Activated CD4-positive, alpha-beta T cell treated with anti-CD3 and anti-CD28 coated beads, Interleukin-2, amount 50 U/mL, for 4 hours (primary cell): ENCODE data around the gene PHF21A.
"Not testable (repeated sequence)": the region's sequence is repeated elsewhere in the genome, so short reads cannot be mapped to it uniquely, and the experiment has no call there.

Experiments
- DNase-seq, 2 experiments: peaks; one replicate each; pipeline ENCODE4 v3.0.0-alpha.2; 2020

Gene PHF21A

DNA sequence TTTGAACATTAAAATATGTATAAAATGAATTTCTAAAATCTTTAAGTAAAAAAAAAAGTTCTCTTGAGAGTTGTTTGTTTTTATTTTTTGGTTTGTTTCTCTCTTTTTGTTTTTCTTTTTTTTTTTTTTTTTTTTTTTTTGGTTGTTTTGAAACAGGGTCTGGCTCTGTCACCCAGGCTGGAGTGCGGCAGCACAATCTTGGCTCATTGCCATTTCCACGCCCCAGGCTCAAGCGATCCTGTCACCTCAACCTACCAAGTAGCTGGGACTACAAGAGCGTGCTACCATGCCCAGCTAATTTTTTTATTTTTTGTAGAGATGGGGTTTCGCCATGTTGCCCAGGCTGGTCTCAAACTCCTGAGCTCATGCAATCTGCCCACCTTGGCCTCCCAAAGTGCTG is 139.4 kb downstream of the PHF21A start:
- not testable (repeated sequence) for DNase-seq

DNA sequence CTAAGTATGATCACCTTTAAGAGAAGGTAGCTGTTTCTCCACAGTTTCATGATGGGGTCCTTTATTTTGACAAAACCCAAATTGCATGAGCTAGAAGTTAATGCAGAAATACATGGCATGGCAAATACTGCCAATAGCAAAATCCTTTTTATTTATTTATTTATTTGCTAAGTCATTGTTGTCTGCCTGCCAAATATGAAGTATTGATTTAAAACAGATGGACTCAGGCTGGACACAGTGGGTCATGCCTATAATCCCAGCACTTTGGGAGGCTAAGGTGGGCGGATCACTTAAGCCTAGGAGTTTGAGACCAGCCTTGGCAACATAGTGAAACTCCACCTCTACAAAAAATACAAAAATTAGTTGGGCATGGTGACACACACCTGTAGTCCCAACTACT is 146.4 kb downstream of the PHF21A start:
- DNase-seq = no peak

DNA sequence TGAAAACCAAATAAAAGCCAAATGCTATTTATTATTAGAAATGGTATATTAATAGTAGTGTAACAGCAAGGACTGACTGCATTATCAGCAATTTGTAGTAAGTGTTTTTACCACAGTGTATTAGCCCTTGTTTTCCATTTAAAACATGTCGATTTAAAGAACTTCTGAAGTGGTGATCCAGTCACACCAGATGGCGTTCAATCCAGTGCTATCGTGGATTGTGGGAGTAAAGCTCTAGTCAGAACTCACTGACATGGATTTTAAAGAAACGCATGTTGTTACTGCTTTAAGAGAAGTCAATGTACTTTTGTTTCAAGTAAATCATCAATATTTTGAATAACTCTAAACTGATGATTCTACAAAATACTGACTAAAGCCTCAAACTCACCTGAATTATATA is 147.7 kb downstream of the PHF21A start:
- no peak for DNase-seq

DNA sequence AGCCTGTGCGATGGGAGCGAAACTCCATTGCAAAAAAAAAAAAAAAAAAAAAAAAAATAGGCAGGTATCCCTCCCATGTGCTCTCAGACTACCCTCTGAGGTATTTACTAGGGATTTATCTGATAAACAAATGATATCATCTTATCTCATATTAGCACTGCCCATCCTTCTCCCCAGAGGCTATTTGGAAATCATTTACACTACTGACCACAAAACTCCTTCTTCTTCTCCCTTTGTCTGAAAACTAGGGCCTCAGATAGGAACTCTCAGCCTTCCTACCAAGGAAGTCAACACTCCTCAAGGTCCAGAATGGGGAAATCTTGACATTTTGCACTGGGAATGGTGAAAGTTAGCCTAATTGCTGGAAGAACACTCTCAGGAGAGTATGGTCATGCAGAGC is 152.4 kb downstream of the PHF21A start:
- no peak for DNase-seq

DNA sequence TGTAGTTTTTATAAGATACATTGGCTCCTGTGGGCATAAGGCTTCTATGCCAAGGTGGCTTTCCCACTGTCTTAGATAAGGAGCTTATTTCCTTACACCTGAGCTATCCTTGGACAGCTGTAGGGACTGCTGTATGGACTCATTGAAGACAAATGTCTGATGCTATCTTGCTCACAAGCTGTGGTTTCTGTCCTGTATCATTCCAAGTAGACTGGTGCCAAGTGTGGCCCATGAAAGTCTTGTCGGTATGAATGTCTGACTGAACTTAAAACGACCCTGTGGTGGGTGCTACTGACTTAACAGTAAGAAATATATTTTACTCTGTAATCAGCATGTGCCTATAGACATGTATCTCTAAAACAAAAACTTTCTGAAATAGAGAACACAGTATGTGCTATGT is 153.7 kb downstream of the PHF21A start:
- no peak for DNase-seq

DNA sequence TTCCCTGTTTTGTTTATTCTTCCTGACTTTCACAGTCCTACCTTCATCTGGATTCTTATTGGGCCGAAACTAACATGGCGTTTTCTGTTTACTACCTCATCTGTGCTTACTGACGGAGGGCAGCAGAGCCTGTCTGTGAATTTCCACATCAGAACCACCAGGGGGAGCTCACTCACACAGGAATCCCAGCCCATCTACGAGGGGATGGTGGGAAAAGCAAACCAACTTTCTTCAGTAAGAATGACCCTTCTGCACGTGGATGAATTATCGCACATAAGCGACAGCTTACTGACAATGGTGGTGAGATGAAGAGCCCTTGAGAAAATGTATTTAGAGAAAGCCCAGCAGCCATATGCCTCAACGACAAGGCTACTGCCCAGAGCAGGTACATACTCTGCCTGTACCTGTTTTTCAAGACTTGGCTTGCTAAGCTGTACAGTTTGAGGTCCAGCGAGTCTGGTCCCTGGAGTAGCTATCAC is 156.3 kb downstream of the PHF21A start:
- peak; percentile 34 to 38 for DNase-seq

DNA sequence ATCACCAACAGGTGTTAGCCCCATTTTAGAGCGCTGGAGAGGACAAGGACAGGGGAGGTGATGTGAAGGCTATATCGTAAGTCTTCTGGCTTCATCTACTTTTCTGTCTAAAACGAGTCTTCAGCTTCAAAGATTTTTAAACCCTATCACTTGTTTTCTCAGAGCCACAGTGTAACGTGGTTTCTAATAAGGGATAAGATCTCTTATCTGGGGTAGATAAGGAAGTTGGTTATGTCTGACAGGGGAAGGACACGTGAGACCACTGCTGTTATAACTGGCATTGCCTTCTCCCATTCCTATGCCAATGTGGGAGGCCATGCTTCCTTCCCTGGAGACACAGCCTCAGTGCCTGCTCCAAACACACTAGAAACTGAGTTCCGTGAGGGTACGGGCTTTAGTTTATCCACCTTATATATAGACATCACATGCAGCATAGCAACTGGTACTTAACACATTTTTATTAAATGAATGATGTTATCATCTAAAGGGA is 159.5 kb downstream of the PHF21A start:
- DNase-seq = no peak

DNA sequence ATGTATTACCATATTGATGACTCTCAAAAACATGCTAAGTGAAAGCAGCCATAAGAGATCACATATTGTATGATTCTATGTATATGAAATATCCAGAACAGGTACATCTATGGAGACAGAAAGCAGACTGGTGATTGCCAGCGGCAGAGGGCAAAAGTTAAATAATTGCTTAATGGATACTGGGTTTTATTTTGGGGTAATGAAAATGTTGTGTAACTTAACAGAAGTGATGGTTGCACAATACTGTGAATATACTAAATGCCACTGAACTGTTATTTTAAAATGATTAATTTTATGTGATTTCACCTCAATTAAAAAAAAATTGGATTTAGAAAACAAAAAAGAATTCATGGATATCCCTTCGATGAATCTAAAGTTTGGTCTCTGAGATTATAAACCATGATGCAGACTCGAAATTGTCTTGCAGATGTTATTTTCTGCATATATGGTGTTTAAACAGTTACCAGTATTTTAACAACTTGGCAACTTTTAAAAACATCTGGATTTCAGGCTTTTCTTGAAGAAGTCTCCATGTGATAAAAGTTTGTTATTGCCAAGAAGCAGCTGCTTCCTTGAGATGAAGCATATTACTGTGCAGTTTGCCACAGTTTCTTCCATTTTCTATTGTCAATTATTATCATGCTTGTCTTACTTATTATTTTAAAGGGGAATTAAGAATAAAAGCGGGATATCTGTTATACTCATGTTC is 160.7 kb downstream of the PHF21A start:
- DNase-seq = no peak

DNA sequence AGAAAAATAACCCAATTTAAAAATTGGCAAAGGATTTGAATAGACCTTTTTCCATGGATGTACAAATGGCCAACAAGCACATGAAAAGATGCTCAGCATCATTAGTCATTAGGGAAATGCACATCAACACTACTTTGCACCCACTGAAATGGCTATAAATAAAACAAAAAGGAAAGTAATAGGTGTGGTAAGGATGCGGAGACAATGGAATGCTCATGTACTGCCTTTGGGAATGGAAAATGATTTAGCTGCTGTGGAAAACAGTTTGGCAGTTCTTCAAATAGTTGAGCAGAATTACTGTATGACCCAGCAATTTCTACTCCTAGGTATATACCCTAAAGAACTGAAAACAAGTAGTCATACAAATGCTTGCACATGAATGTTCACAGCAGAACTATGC is 161.4 kb downstream of the PHF21A start:
- DNase-seq = no peak

DNA sequence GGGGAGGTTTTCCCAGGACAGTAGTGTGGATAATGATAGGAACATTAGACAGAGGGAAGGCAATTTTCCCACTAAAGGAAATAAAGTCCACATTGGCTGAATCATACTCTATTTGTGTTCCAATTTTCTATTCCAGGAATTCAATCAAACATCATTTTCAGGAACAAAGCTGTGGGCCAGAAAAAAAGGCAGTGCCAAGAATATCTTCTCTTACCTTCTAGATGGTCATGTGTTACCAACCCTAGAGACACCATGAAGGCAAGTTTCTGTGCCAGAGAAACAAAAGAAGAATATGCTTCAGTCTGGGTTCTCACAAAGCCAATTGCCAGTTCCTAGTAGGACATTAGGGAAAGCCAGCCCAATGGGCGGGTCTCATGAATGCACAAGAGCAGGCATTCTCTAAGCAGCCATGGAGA is 171.3 kb downstream of the PHF21A start:
- DNase-seq = no peak

DNA sequence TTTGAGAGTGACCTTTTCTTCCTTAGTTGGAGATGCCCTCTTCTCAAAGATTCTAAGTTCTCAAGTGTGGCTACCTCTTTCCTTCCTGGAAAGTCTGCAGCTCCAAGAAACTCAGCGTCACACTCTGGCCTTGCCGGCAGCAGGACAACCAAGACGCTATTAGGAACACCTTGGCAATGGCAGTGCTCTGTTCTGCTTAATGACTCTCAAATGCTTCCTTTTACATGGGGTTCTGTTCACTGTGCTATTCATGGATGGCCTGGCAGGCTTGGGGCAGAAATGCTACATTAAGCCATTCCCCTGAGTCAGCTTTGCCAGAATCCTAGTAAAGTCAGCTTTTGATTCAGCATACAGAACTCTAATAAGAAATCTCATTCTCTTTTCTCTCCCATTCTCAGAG is 172.9 kb downstream of the PHF21A start:
- DNase-seq = no peak

DNA sequence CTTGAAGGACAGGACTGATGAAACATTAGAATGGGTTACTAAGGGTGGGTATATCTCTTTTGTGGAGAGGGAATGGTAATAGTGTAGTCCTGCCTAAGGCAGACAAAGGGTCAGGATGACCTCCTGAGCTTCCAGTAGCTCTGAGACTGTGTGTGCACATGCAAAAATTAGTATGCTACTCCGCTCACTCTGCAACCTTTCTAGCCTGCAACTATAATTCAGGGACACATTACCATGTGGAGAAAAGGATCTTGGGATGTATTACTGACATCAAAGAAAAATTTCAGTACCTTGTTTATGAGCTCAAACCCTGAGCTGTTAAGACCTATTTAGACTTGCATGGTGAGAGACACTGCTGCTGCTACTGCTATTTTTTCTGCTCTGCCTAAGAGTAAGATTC is 173.4 kb downstream of the PHF21A start:
- no peak for DNase-seq

DNA sequence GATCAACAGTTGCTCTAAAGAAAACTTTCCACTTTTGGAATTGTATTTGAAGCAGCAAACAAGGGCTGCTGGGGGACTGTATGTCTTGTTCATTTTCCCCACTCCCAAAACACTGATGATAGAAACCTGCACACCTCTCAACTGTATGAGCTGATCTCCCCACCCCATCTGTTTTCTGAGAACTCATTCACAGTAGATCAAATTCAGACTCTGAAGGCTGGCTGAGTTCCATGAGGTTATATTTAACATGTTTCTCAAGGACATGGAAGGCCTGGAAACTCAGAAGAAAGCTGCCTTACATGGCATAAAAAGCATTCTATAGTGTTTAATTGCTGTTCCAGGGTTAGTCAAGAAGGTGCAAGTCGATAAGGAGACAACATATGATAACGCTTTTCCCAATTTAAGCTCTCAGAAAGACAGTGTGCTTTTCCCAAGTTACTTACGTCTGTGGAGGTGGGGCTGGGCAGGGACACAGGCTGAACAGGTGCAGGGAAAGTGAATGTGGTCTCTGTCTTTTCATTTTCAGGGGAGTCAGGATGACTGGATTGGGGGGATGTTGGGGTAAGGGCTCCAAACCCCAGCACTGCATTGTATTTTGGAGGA is 175.8 kb downstream of the PHF21A start:
- no peak for DNase-seq

DNA sequence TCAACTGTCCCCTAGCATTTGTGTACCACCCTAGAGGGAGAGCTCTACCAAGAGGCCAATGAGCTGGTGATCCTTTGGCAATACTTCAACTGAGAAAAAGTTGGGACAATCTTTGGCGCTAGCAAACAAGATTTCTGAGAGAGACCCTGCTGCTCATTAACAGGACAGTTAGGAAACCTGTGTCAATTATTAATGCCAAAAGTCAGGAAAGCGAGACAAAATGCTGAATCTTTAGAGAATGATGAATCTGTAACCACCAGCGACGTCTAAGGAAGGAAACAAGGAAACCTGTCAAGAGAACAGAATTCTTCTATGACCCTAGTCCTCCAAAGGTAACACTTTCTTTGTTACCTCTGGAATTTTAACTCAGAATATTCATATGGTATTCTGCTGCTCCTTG is 178.9 kb downstream of the PHF21A start:
- no peak for DNase-seq

DNA sequence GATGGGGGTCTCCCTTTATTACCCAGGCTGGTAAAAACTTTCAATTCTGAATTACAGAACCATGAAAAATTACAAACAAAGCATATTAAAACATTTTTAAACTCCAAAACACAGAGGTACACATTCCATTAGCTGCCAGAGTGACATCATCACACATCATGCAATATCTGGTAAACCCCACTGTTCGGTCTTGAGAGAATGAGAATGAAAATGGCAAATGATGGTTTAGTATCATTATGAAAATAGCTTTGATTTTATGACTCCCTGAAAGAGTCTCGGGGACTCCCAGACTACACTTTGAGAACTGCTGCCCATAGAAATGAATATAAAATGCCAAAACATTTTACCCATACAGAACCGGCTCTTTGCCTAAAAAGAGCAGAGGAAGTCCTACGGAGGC is 180.0 kb downstream of the PHF21A start:
- no peak for DNase-seq

DNA sequence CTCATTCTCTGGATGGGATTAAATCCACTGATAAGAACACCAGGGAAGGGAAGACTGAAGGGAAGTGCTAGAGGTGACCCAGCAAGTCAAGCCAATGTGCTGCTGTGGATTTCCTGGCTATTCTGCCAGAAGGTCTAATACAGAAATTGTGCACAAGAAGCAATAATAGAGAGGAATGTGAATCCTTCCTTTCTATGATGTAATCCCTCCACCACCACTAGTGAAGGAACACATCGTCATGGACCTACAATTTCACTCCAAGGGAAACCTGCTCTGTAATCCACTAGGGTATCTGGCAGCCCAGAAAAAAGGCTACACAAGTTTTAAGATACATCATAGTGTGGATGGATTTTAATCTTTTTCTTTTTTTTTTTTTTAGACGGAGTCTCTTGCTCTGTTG is 181.4 kb downstream of the PHF21A start:
- DNase-seq = no peak

DNA sequence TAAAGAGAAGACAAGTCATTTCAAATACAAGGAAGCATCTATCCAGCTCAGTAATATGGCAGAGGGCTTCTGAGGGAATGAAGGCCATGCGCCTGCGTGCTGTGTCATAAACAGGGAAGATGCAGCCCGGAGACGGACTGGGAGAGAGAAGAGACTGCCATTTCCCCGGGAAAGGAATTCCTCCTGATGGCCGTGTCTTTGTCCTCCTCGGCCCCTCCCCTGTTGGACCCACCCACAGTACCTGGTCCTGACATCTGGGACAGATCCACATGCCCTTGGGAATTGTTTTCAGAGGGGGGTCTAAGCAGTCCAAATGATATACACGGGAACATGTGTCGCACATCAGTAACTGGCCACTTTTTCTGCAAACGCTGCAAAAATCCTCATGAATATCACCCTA is 183.3 kb downstream of the PHF21A start:
- no peak for DNase-seq

DNA sequence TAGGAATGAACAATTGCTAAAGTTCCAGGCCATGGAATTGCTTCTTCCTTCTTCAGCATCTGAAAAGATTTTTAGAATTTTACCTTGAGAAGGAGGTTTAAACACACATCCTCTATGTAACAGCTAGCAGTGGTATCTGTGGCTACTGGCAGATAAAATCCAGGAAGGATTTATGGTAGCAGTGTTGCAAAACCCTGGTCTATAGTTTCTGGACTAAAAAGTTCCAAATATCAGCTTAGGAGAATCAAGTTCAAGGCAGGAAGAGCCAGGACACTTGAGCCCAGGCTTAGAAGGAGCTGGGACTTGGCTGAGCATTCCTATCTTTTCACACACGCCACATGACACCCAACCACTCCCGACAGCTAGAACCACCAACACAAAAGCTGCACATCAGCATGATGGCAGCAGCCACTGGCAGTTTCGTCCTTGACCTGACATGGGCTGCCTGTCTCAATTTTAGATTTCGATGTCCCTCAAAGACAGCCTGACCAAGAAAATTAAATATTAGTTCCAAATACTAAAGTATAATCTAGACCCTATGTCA is 184.7 kb downstream of the PHF21A start:
- DNase-seq = no peak

DNA sequence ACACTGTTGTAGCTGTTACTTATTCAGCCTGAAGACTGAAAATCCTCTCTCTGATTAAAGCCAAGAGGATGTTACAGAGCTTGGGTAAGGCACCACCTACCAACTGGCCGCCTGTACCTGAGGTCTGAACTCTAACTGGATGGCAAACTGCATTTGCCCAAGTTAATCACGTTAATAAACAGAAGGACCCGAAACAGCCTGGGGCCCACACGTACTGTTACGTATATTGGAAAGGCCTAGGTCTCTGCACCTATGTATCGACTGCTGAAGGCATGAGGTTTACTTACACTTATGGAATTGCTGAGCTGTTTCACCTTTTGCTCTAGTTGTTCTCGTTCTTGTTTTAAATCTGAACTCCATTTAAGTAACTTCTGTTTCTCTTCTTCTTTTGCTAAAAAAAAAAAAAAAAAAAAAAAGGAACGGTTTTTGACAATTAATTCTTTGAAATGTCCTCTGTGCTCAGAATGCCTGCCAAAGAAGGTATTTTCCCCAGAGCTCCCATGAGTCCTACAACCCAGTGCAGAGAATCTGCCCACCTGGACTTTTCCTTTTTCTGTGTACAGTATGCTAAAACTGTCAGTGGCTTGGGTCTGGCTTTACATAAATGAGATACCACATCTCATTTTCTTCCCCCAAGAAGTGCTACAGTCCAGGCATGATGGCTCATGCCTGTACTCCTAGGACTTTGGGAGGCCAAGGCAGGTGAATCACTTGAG is 185.7 kb downstream of the PHF21A start:
- DNase-seq = no peak

DNA sequence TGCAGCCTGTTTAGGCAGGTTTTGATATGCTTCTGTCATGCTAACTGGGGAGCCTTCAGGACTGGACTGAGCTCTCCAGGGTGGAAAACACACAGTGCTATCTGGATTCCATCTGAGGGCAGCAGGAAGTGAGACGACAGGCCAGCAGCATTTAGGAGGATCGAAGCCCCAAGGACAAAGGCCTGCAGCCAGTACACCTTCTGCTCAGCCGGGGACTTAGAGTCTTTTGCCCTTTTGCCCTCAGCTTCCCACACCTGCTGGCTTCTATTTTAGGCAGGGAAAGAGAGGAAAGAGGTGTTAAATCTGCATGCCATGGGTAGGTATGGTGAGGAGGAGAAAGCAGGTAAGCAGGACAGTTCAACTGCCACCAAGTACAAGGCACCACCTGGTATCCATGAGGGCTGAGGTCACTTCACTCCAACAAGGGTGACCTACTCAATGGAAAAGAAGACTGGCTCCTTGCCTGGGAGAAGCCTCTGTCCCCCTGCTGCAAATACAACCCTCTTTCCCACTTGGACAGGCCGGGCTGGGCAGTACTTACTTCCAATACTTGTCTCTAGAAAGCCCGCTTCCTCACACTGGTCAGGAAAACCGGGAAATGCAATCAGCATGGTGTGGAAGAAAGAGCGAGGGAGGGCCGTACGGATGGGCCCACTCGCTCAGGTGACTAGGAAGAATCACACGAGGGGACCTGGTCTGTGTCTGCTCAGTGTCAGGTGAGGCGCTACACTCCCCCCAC is 186.5 kb downstream of the PHF21A start:
- no peak for DNase-seq

DNA sequence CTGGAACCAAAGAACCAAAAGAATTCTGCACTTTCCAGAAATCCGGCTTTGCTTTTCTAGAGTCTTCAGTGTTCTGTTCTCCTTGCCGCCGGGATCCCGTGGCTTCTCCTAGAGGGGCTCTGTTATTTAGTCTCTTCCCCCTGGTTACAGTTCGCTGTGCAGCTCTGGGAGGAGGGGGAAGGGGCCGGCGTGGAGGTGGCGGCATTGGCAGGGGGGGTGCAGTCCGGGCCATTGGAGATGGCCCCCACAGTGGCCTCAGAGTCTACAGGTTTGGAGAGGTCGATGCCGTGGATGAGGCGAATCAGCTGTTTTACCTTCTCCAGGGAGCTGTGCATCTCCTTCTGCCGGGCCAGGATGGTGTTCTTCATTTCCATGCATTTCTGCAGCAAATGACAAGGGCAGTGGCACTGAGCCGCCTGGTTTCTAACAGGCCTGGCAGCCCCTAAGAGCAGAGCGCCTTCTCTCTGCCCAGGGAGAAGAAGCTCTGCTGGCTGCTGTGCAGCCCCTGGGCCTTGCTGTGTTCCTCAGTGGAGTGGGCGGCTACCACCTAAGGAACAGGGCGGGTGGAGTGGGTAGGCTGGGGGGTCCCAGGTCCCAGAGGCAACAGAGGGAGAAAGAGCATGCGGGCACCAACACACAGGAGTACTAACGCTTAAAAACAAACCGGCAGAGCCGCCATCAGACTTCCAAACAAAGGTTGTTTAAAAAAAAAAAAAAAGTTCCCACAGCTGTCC is 187.2 kb downstream of the PHF21A start:
- DNase-seq = no peak

DNA sequence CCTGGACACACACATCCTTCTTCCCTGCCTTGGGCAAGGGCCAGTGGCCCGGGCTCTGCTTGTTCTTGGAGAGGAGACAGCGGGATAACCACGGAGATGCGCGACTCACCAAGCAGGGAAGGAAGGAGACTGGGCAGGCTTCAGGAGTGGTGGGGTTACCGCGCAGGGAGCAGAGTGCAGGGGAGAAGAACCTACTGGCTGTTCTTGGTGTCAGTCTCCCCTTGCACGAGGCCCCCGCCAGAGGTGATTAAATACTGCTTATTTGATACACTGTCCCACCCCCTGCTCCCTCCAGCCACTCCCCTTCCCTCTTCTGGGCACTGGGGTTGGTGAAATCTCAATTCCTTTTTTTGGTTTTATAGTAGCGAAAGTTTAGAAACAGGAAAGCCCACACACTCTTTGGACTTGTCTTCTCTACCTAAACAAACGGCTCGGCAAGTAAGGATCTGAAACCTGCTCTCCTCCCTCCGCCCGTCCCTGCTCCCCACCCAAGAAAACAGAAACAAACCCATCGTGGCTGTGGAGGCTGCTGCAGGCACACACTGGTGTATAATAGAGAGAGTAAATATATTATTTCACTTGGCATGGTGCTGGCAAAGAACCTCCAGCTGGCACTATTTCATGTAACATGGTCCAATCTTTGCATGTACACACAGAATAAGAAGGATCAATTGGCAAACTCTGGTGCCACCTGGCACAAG is 188.0 kb downstream of the PHF21A start:
- no peak for DNase-seq
